ENCODE results near the gene RETN. TPM values are rescaled to one million over a fixed set of nuclear protein-coding genes. Genes with fewer than 3 reads are reported as not detected.

The RETN gene
- total RNA-seq, 1 donor from 2014 or later: not detected

DNA sequence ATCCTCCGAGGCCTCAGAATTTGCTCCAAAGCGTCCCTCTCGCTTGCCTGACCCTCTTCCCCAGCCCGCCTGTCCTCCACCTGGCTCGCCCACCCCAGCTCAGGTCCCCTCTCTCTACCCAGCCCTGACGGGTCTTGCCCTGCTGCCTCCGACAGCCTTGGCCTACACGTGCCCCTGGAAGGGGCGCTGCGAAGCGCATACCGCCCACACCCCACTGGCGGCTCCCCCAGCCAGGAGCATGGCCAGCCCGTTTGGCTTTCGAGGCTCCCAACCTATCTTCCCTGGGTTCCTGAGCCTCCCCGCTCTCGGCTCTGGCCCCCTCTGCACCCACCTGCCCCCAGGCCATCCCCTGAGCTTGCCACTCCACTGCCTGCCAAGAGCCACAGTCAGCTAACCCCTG, 44.0 kb upstream of the RETN start:
- TF ChIP-seq, protein P1, sequence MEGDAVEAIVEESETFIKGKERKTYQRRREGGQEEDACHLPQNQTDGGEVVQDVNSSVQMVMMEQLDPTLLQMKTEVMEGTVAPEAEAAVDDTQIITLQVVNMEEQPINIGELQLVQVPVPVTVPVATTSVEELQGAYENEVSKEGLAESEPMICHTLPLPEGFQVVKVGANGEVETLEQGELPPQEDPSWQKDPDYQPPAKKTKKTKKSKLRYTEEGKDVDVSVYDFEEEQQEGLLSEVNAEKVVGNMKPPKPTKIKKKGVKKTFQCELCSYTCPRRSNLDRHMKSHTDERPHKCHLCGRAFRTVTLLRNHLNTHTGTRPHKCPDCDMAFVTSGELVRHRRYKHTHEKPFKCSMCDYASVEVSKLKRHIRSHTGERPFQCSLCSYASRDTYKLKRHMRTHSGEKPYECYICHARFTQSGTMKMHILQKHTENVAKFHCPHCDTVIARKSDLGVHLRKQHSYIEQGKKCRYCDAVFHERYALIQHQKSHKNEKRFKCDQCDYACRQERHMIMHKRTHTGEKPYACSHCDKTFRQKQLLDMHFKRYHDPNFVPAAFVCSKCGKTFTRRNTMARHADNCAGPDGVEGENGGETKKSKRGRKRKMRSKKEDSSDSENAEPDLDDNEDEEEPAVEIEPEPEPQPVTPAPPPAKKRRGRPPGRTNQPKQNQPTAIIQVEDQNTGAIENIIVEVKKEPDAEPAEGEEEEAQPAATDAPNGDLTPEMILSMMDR (IDR thresholded peaks at IDR 0.05; ENCODE audit: insufficient read depth, low read length, severe bottlenecking): no peak
- no peak overlapping the region for H3K4me3 ChIP-seq (ENCODE audit: low read depth, low read length)
- H3K27me3 ChIP-seq (ENCODE audit: control insufficient read depth, insufficient read depth, low read length): no peaks in the 10 kb centered on the region
- DNase-seq (ENCODE audit: low read depth): no peak
- FAIRE-seq: no peak
- H3K36me3 ChIP-seq (ENCODE audit: control insufficient read depth, insufficient read depth, low read length): peaks cover 45% of the 10 kb centered on the region

DNA sequence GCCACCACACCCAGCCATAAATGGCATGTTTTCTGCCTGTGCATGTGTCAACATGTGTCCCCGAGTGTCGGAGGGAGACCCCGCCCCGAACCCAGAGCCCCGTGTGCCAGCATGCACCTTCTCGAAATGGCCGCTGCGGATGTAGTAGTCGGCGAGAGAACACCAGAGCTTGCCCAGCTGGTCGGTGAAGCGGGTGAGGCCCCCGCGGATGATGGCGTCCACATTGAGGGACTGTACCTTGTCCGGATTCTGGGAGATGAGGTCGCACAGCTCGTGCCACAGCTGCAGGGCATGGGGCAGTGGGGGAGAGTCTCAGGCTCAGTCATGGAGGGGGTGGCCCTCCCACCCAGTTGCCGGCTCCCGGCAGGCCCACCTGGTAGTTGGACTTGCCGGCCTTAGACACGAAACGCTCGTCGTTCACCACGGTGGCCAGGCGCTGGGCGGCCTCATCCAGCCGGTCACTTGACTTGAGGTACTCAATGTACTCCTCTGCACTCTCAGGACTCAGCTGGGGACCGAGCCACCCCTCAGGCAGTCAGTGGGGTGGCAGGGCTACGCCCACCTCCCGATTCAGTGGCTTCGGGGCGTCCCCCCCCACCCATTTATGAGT, 43.0 kb upstream of the RETN start:
- Histone ChIP-seq H3K4me3 (ENCODE audit: low read depth, low read length) (no peak overlapping the region), H3K27me3 (ENCODE audit: control insufficient read depth, insufficient read depth, low read length) (no peaks in the 10 kb centered on the region), H3K36me3 (ENCODE audit: control insufficient read depth, insufficient read depth, low read length) (peaks cover 37% of the 10 kb centered on the region)
- DNase-seq (ENCODE audit: low read depth) (no peak), FAIRE-seq (no peak)
- TF ChIP-seq, protein P1 (IDR thresholded peaks at IDR 0.05; ENCODE audit: insufficient read depth, low read length, severe bottlenecking): no peak

DNA sequence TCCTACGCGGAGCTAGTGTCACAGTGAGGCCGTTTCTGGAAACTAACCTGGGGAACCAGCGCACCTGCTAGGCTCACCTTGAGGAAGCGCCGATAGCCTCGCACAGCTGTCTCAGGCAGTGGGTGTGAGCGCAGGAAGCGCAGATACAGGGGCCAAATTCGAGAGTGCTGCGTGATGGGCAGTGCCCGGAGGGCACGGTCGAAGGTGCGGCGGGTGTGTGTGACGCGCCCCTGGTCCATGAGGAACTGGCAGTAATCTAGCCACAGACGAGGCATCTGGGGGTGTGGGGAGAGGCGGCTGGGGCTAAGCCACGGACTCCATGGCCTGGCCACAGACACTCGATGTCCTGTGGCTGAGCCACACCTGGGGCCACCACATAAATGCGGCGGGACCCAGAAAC, 41.7 kb upstream of the RETN start:
- Histone ChIP-seq H3K36me3 (ENCODE audit: control insufficient read depth, insufficient read depth, low read length) (peaks cover 28% of the 10 kb centered on the region), H3K27me3 (ENCODE audit: control insufficient read depth, insufficient read depth, low read length) (no peaks in the 10 kb centered on the region), H3K4me3 (ENCODE audit: low read depth, low read length) (no peak overlapping the region)
- DNase-seq (ENCODE audit: low read depth): no peak
- no peak for FAIRE-seq
- TF ChIP-seq, protein P1 (IDR thresholded peaks at IDR 0.05; ENCODE audit: insufficient read depth, low read length, severe bottlenecking): no peak

DNA sequence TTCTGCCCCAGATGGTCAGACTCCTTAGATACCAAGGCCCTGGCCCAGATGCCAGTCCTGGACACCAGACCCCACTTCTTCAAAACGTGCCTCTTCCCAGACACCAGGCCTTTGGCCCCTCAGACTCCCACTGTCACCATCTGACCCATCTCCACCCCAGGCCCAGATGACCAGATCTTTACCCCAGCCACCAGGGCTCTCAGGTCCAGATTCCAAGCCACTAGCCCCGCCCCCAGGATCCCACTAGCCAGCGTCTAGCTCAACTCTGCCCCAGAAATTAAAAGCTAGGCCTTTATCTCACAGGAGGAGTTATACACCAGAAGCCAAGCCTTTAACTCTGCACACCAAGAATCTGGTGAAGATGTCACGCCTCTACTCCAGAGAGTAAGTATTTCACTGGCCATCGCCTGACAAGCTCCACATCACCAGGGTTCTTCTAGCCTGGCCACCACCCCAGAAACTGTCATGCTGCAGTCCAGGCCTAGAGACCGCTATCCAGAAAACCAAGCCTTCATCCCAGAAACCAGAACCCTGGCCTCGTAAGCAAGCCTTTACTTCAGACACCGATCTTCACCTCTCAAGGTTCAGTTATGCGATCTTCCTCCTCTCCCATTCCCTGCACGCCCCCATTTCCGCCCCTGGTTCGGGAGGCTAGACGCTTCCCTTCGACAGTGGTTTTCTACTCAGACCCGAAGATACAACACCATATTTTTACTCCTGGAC, 40.1 kb upstream of the RETN start:
- TF ChIP-seq, protein P1 (IDR thresholded peaks at IDR 0.05; ENCODE audit: insufficient read depth, low read length, severe bottlenecking): no peak
- Histone ChIP-seq H3K36me3 (ENCODE audit: control insufficient read depth, insufficient read depth, low read length) (peaks cover 17% of the 10 kb centered on the region), H3K27me3 (ENCODE audit: control insufficient read depth, insufficient read depth, low read length) (no peaks in the 10 kb centered on the region), H3K4me3 (ENCODE audit: low read depth, low read length) (peak overlapping the region; percentile 69)
- no peak for FAIRE-seq
- no peak for DNase-seq (ENCODE audit: low read depth)

DNA sequence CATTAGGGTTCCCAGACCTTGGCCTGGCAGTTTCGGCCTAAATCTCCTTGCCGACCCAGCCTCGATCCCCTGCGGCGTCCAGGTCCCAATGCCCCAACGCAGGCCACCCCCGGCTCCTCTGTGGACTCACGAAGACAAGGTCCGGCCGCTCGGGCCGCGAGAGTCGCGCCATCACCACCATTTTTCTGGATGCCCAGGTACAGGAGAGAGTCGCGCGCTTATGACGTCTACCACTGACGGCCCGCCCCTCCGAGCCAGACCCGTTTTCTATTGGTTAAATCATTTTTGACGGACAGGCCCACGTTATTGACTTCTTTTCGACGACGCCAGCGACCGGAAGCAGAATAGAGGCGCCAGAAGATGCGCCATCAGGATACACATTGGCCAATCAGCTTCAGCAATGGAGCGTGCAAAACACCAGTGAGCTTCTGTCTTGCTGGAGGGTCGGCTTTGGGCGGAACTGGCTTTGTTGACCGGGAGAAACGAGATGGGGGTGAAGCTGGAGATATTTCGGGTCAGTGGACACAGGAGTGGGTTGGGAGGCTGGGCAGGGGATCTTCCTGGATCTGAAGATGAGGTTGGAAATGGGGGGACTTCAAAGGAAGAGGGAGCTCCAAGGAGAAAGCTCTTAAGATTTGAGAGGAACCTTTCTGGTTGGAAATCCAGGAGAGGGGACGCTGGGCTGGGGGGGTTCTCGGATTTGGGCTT, 39.3 kb upstream of the RETN start, which contains the start of the genes PET100 and XAB2:
PET100 (plus strand) TSS at position 447 of the 708 bp plus-strand sequence; CDS start at position 488, 41 bp downstream.
XAB2 (minus strand) TSS at position 199 of the 708 bp plus-strand sequence; CDS start at position 181, 18 bp downstream.
- TF ChIP-seq, protein P1 (IDR thresholded peaks at IDR 0.05; ENCODE audit: insufficient read depth, low read length, severe bottlenecking): no peak
- FAIRE-seq (peak; percentile 99), DNase-seq (ENCODE audit: low read depth) (peak; percentile 96)
- H3K4me3 ChIP-seq (ENCODE audit: low read depth, low read length): peak within 1 kb of the TSS; percentile 69
- no peaks in the 10 kb centered on the region for H3K27me3 ChIP-seq (ENCODE audit: control insufficient read depth, insufficient read depth, low read length)
- peaks cover 13% of the 10 kb centered on the region for H3K36me3 ChIP-seq (ENCODE audit: control insufficient read depth, insufficient read depth, low read length)

Data from bronchial epithelial cell (primary cell).